IPS DF 6.9 (cell line): ENCODE measurements around the gene LKAAEAR1.
"Not testable (repeated sequence)": the region's sequence is repeated elsewhere in the genome, so short reads cannot be mapped to it uniquely, and the experiment has no call there.

Experiments
- DNase-seq: peaks from one replicate; pipeline ENCODE4 v3.0.0-alpha.2; 2013; ENCODE audit warnings: low read depth, low spot score
- H3K27ac ChIP-seq: one replicate; pipeline ENCODE4 v1.5.1; 2013; ENCODE audit warnings: low read length, control low read depth
- H3K27me3 ChIP-seq: 2 replicates; pipeline ENCODE4 v1.6.1; 2013; ENCODE audit warnings: mild to moderate bottlenecking, low read length; ENCODE audit not compliant: control insufficient read depth, insufficient read depth
- H3K36me3 ChIP-seq: 2 replicates; pipeline ENCODE4 v1.6.1; 2013; ENCODE audit warnings: low read length; ENCODE audit not compliant: control insufficient read depth, insufficient read depth
- H3K4me1 ChIP-seq: 2 replicates; pipeline ENCODE4 v1.6.1; 2013; ENCODE audit warnings: low read length; ENCODE audit not compliant: control insufficient read depth, insufficient read depth
- H3K4me3 ChIP-seq: 2 replicates; pipeline ENCODE4 v1.5.1; 2013; ENCODE audit warnings: mild to moderate bottlenecking, low read length
- H3K9me3 ChIP-seq: 2 replicates; pipeline ENCODE4 v1.6.1; 2013; ENCODE audit warnings: low read length, inconsistent platforms; ENCODE audit not compliant: control insufficient read depth, insufficient read depth
- WGBS: extraction: QIAGEN DNeasy Blood & Tissue Kit; methylation state at CpG from one replicate; pipeline ENCODE4 v1.1.7; 2013; ENCODE audit warnings: mixed read lengths, missing lambda C conversion rate; ENCODE audit not compliant: insufficient read length, insufficient coverage; 5-methylcytosine and 5-hydroxymethylcytosine counted together

Gene LKAAEAR1

GRCh38 chr20:64083804-64084684, at the start of gene LKAAEAR1:
Gene LKAAEAR1, minus strand, starts transcription at chr20:64084398. Its CDS starts 179 bp downstream, at chr20:64084219.
- WGBS, result no CpG with 5 or more reads among the region's 86 CpGs
- Histone ChIP-seq H3K4me1 (peaks cover 2% of the 10 kb centered on the region; the same call in 1 of the 2 replicates), H3K27ac (no peak within 1 kb of the TSS), H3K27me3 (peaks cover 10% of the 10 kb centered on the region; the same call in 1 of the 2 replicates), H3K36me3 (no peaks in the 10 kb centered on the region), H3K9me3 (no peaks in the 10 kb centered on the region), H3K4me3 (peak within 1 kb of the TSS; percentile 35; the same call in 1 of the 2 replicates)
- no peak for DNase-seq

GRCh38 chr20:64131406-64131805, 47.2 kb upstream of the LKAAEAR1 start:
- no CpG with 5 or more reads among the region's 4 CpGs for WGBS
- no peak for DNase-seq
- H3K27me3 ChIP-seq, result no peaks in the 10 kb centered on the region

GRCh38 chr20:64130876-64131275, 46.7 kb upstream of the LKAAEAR1 start:
- no peaks in the 10 kb centered on the region for H3K9me3 ChIP-seq
- H3K27ac ChIP-seq, result no peak overlapping the region
- H3K36me3 ChIP-seq, result no peaks in the 10 kb centered on the region
- no peaks in the 10 kb centered on the region for H3K4me1 ChIP-seq
- no peak overlapping the region for H3K4me3 ChIP-seq
- WGBS, result no CpG with 5 or more reads among the region's 10 CpGs
- H3K27me3 ChIP-seq, result no peaks in the 10 kb centered on the region
- DNase-seq, result no peak

More at GRCh38 chr20:64131406-64131805, 47.2 kb upstream of the LKAAEAR1 start:
- Histone ChIP-seq H3K4me1 (no peaks in the 10 kb centered on the region), H3K9me3 (no peaks in the 10 kb centered on the region), H3K36me3 (no peaks in the 10 kb centered on the region), H3K27ac (no peak overlapping the region), H3K4me3 (no peak overlapping the region)

GRCh38 chr20:64130271-64130670, 46.1 kb upstream of the LKAAEAR1 start:
- H3K27ac ChIP-seq, result no peak overlapping the region
- H3K4me1 ChIP-seq, result no peaks in the 10 kb centered on the region
- H3K36me3 ChIP-seq, result no peaks in the 10 kb centered on the region
- no peak for DNase-seq
- no CpG with 5 or more reads among the region's 5 CpGs for WGBS
- H3K9me3 ChIP-seq, result no peaks in the 10 kb centered on the region
- no peak overlapping the region for H3K4me3 ChIP-seq
- H3K27me3 ChIP-seq, result no peaks in the 10 kb centered on the region

- DNase-seq, result no peak
- no CpG with 5 or more reads among the region's 11 CpGs for WGBS
- H3K36me3 ChIP-seq, result no peaks in the 10 kb centered on the region
Observed at GRCh38 chr20:64129146-64129782, 45.1 kb upstream of the LKAAEAR1 start.

GRCh38 chr20:64123517-64123916, 39.3 kb upstream of the LKAAEAR1 start:
- not testable (repeated sequence) for H3K36me3 ChIP-seq, H3K9me3 ChIP-seq, H3K27me3 ChIP-seq, H3K4me1 ChIP-seq, H3K4me3 ChIP-seq, H3K27ac ChIP-seq, DNase-seq
- no CpG with 5 or more reads among the region's 11 CpGs for WGBS

More at GRCh38 chr20:64129146-64129782, 45.1 kb upstream of the LKAAEAR1 start:
- Histone ChIP-seq H3K9me3 (no peaks in the 10 kb centered on the region), H3K4me3 (no peak overlapping the region), H3K27me3 (no peaks in the 10 kb centered on the region), H3K4me1 (no peaks in the 10 kb centered on the region), H3K27ac (no peak overlapping the region)

- H3K9me3 ChIP-seq, H3K27ac ChIP-seq, H3K4me1 ChIP-seq, DNase-seq, H3K36me3 ChIP-seq, H3K27me3 ChIP-seq, H3K4me3 ChIP-seq: not testable (repeated sequence)
- WGBS, result no CpG with 5 or more reads among the region's 11 CpGs
Observed at GRCh38 chr20:64122927-64123326, 38.7 kb upstream of the LKAAEAR1 start.

GRCh38 chr20:64121586-64121985, 37.4 kb upstream of the LKAAEAR1 start:
- no peaks in the 10 kb centered on the region for H3K9me3 ChIP-seq
- no peak overlapping the region for H3K27ac ChIP-seq
- H3K4me1 ChIP-seq, result no peaks in the 10 kb centered on the region
- H3K36me3 ChIP-seq, result no peaks in the 10 kb centered on the region
- H3K4me3 ChIP-seq, result no peak overlapping the region
- no peaks in the 10 kb centered on the region for H3K27me3 ChIP-seq
- no CpG with 5 or more reads among the region's 12 CpGs for WGBS
- DNase-seq, result no peak

- no peaks in the 10 kb centered on the region for H3K4me1 ChIP-seq
- WGBS, result no CpG with 5 or more reads among the region's 14 CpGs
- H3K36me3 ChIP-seq, result no peaks in the 10 kb centered on the region
- no peak for DNase-seq
- H3K9me3 ChIP-seq, result no peaks in the 10 kb centered on the region
- H3K27me3 ChIP-seq, result no peaks in the 10 kb centered on the region
- H3K27ac ChIP-seq, result no peak overlapping the region
- H3K4me3 ChIP-seq, result no peak overlapping the region
Observed at GRCh38 chr20:64119681-64120341, 35.6 kb upstream of the LKAAEAR1 start.

GRCh38 chr20:64119301-64119680, 35.1 kb upstream of the LKAAEAR1 start:
- DNase-seq, result no peak
- no peak overlapping the region for H3K4me3 ChIP-seq
- no CpG with 5 or more reads among the region's 8 CpGs for WGBS
- H3K27ac ChIP-seq, result no peak overlapping the region
- no peaks in the 10 kb centered on the region for H3K36me3 ChIP-seq
- H3K27me3 ChIP-seq, result no peaks in the 10 kb centered on the region
- no peaks in the 10 kb centered on the region for H3K4me1 ChIP-seq
- no peaks in the 10 kb centered on the region for H3K9me3 ChIP-seq
